Islet of Langerhans (tissue), 1 donor: ENCODE data around the gene NOS3.

Experiments used
- FAIRE-seq: peaks from one replicate; lab custom pipeline; 2011; peaks lifted over from hg19 to GRCh38; lab: Jason Lieb, UNC

NOS3 gene

DNA sequence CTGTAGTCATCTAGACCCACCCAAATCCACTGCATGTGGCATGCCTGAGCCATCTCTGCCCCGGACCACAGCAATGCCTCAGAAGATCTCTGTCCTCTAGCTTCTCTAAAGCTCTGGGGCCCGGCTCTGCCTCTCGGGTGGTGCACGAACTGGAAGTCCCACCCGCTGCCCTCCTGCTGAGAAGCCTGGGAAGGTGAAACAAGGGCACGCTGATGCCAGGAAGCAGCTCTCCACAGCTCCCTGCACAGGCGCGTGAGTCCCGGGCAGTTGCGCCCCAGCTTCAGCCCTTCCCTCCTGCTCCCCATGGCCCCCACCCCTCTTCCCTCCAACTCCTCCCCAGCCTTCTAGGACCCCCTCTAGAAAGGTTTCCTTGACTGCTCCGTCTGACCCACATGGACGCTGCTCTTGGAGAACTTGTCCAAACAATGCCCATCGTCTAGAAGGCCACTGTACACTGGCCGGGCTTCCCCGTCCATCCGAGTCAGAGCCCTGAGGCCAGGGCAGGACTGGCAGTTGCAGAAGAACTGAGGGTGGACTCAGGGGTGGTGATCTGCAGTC is 25.5 kb upstream of the NOS3 start:
- no peak for FAIRE-seq

DNA sequence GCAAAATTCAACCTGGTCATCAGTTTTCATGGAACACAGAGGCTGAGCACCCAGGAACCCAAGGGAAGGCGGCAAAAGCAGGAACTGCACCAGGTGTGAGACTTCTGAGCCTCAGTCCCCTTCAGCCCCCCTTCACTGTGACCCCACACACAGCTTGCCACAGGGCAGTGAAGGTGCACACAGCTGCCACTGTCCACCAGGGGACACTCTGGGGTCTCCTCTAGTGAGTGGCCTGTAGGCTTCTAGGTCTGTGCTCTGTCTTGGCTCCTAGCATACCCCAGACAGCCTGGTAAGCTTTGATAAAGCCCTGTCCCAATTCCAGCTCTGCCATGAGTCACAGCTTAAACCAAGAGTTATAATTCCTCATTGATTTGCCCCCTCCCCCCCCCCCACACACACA is 24.8 kb upstream of the NOS3 start:
- FAIRE-seq = no peak

DNA sequence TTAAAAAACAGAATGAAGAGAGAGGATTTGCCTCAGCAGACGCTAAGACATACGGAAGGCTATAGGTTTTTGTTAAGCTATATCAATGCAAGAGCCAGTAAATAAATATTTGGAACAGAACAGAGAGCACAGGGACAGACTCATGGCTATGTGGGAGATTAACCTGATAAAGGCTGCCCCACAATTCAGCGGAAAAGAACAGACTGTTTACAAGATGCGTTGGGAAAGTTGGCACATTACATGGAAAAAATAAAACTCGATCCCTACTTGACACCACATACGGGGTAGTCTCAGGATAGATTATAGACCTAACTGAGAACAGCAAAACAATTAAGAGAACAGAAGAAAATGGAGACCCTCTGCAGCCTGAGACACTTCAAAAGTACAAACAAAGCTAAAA is 23.5 kb upstream of the NOS3 start:
- no peak for FAIRE-seq

DNA sequence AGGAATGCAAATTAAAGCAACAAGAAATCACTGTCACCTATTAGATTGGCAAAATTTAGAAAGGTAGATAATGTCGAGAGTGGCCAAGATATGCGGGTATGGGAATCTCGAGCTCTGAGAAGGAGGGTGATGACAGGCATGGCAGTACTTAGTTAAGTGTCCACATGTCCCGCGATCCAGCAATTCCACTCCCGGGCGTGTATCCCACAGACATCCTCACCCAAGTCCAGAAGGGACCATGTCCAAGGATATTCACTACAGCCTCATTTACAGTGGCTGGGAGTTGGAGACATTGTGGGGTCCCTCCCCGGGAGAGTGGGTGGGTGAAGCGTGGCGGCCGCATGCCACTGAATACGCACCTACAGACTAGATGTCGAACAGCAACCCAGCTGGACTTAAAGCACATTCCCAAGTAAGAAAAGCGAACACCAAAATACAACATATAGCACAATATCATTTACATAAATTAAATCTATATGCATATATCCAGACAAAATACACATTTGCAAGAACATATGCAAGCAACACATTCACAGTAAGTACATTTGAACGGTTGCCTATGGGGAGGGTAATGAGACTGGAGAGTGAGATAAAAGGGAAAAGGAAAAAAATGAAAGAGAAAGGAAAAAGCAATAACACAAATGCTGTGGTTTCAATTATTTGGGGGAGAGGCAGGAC is 22.6 kb upstream of the NOS3 start:
- no peak for FAIRE-seq

DNA sequence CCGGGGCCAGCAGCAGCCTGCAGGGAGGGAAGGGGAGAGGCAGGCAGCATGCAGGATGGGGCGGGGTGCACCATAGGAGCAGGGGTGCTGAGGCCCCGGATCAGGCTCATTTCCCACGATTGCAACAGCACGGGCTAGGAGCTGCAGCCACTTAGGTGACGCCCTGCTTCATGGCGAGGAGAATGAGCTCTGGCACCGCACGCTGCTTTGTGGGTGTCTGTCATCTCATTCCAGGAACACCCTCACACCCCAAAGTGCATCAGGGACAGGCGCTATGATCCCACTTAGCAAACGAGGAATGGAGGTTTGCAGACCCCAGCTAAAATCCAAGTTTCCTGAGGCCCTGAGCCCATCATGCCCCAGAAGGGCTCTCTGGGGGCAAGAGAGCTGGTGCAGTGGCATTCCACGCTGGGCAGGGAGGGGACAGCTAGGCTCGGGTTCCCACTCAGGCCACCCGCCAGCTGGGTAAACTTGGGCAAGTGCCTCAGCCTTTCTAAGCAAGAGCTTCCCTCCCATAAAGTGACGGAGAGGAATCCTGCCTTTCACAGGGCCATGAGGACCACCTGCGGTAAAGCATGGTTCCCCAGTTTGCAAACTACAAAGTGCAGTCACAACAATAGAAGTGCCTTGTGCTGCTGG is 22.0 kb upstream of the NOS3 start:
- FAIRE-seq = no peak

DNA sequence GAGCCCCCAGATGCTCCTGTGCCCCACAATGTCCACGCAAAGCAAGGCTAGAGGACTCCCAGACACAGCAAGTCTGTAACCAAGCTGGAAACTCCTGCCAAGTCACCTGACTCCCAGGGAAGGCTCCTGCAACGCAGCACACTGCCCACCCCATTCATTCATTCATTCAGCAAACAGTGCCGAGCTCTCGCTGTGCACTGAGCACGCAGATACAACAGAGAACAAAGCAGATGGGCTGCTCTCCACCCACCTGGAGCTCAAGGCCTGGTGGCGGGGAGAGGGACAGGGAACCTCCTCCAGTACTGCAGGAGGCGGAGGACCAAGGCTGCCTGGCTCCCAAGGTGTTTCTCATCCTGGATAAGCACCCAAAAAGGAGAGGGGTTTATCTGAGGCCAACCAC is 21.3 kb upstream of the NOS3 start:
- no peak for FAIRE-seq

DNA sequence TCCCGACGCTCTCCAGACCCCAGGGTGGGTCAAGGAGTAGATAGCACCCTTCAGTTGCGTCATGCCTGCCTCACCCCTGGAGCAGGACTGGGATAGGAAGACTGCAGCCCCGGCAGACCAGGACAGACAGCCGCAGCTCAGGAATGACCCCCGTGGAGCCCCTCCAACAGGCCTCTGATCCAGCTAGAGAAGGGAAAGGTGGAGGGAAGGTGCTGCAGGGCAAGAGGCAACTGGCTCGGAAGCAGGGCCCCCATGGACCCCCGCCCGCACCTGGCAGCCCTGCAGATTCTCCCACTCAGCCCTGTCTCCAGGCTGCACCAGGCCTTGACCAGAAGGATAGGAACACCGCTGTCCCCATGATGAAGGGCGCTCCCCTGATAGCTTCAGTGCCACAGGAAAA is 20.4 kb upstream of the NOS3 start:
- no peak for FAIRE-seq

DNA sequence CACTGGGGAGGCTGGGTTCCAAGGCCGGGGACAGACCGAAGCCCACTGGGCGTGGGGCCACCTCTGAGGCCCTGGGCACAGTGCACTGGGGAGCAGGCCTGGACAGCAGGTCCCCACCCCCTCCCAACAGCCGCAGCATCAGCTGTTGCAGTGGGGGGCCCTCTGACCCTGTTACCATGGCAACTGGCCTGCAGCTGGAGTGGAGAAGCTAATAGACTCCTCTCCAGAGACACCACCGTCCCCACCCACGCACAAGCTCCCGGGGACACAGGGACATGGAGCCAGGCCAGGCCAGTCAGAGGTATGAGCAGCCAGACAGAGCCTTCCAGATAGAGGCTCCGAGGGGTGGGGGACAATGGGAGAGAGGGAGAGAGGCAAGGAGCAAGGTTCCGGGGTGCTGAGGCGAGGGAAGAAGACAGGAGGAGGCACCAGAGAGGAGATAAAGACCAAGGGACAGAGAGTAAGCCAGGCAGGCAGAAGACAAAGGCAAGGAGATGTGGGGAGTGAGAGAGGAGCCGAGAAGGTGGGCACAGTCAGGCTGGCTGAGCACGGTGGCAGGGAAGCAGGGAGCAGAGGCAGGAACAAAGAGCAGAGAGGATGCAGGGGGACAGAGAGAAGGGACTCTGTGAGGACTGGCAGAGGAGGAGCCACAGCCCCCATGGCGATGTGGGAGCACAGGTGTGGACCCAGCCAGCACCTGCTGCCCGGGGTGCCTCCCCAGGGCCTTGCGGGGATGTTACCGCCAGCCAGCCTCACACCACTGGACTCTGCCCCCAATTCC is 19.4 kb upstream of the NOS3 start:
- FAIRE-seq = no peak

DNA sequence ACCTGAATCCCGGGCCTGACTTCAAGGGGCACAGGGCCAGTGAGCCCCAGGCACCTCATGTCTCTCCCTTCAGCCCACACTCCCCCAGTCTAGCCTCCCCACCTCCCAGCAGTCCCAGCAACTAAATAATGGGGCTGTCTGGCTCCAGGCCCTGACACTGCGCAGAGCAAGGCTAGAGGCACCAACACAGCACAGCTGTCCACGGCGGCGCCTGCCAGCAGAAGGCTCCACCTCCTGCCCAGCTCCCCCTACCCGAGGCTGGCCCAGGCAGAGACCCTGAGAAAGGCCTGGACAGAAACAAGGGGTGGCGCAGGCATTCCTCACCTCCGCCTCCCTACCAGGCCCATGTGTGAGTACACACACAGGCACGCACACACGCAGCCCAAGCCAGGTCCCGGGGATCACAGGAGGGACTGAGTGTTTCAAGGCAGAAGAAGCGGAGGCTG is 18.8 kb upstream of the NOS3 start:
- FAIRE-seq = no peak

DNA sequence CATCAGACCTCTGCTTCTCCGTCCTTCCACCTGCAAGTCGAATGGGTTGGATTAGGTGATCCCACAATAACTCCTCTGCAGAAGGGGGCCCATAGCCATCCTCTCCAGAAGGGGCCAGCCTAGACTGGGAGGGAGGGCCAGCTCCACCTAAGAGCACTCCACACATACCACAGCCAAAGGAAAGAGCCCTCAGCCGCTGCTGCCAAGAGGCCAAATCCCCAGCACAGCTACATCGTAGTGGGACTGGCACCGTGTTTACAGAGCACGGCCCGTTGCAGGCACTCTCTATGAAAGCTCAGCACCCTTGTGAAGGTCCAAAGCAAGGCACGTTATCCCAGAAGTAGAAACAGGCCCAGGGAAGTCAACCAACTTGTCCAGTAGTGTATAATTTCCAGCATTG is 18.1 kb upstream of the NOS3 start:
- FAIRE-seq = no peak

DNA sequence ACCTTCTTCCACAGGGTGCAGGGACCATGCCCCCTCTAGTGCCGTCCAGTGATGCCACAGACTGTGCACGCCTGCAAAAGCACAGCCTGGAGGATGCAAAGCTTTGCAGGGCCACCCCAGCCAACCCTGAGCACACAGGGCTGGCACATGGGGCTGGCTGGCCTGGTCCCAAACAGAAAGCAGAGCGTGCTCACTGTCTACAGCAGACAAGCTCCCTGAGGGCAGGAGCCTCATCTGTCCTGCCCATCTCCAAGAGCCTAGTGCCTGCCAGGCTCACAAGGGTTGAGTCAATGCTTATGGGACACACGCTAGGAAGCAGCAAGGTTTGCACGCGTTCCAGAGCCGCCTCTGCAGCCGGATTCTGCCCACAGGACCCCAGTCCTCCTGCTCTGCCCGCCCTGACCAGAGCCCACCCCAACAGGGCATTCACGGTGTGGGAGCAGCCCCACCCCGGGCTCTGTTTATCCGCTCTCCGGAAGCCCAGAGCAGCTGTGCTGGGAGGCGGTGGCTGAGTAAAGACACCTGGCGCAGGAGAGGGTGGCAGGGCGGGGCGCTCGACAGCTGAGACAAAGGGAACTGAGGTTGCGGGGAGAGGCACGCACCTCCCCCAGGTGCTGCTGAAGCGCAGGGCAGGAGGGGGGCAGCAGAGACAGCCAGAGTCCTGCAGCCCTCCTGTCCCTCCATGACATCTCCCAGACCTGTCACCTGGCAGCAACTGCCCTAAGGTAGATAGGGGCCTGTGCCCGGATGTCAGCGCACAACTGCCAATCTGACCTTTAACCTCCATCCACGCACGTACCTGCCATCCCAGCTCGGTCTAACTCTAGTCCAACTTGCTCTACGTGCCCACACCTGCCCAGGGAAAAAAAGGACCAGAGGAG is 17.0 kb upstream of the NOS3 start:
- no peak for FAIRE-seq

DNA sequence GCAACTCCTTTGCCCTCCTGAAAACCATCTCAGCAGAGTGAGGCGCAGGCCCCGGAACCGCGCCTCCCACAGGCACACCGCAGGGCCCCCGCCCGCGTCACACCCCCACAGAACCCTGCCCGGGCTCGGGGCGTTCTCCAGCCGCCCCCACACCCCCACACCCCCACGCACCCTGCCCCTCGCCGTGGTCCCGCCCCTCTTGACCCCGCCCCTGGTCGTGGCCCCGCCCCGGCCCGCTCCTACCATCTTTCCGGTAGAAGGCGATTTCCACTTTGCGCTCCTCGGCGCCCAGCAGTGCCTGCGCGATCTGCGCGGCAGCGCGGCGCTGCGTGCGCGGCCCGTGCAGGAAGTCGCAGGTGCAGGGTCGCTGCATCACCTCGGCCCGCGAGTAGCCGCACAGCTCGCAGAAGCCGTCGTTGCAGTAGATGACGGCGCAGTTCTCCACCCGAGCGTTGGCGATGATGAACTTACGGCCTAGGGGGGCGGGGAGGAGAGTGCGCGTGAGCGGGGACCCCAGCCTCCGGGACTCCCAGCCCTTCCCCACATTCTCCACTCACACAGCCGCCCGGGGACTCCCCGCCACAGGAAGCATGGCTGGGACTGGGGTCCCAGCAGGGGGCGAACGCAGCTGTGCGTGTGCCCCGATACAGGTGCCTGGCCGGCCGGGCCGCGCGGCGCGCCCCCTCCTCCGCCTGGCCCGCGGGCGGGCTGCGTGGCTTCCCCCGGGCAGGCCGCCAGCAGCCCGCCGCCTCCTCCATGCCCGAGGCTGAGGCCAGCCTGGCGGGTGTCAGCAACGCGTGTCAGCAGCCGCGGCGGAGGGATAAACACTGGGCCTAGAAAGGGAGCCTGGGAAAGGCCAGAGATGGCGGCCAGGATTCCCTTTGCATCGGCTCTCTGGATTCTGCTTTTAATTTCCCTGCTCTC is 16.1 kb upstream of the NOS3 start:
- no peak for FAIRE-seq

DNA sequence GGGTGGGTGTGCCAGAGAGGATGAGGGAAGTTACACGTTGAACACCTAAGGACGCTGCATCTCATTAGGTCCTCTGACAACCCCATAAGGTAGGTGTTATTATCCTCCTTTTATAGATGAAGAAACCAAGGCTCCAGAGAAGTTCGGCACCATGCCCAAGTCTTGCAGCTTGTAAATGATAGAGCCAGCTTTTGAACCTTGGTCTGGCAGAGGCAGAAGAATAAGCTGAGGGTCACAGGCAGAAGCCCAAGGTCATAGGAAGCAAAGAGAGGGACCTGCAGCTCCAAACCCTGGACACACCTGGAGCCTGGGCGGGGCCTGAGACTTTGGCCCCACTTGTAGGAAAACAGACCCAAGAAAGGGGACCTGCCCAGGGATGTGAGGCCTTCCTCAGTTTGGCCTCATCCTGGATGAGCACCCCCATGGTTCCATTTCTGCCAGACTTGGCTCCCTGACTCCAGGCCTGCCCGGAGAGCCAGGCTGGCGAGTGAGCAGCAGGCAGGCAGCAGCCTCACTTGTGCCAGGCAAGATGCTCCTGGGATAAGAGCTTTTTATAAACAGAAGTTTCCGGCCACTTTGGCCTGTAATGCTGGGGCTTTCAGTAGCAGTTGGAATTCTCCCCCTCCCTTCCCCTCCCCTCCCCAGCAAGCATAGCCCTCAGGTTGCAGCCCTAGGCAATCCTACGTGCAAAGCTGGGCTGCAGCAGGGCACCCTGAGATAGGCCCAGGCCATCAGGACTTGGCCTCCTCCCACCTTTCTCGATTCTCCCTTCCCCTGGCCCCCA is 15.1 kb upstream of the NOS3 start:
- no peak for FAIRE-seq

DNA sequence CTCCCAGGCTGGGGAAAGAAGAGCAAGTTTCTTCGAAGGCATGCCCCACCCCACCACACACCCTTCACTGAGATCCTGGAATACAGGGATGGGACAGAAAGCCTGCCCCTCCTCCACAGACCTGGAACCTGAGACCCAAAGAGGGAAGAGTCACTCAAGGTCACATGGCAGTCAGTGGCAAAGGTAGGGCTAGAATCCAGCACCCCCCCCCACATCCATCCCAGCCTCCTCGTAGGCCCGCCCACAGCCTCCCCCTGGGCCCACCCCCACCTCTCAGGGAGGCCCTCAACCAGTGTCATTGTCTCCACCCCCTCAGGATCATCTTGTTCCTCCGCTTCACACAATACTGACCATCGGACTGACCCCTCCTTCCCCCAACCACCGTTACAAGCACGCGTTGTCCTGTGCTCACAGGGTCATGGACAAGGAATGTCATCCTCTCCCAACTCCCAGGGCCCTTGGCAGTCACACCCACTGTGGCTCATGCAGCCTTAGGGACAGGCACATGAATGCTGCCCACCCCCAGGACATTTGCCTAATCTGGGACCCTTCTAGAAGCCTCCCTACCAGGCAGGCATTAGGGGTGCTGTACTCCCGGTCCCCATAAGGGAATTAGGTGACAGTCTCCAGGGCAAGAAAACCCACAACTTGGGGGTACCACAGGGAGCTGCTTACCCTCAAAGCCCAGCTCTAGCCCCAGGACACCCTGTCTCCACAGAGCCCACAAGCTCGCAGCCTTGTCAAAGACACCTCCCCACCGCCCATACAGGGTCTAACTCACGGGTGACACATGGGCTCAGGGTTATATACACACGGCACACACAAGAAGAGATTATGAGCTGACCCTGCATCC is 14.1 kb upstream of the NOS3 start:
- no peak for FAIRE-seq

DNA sequence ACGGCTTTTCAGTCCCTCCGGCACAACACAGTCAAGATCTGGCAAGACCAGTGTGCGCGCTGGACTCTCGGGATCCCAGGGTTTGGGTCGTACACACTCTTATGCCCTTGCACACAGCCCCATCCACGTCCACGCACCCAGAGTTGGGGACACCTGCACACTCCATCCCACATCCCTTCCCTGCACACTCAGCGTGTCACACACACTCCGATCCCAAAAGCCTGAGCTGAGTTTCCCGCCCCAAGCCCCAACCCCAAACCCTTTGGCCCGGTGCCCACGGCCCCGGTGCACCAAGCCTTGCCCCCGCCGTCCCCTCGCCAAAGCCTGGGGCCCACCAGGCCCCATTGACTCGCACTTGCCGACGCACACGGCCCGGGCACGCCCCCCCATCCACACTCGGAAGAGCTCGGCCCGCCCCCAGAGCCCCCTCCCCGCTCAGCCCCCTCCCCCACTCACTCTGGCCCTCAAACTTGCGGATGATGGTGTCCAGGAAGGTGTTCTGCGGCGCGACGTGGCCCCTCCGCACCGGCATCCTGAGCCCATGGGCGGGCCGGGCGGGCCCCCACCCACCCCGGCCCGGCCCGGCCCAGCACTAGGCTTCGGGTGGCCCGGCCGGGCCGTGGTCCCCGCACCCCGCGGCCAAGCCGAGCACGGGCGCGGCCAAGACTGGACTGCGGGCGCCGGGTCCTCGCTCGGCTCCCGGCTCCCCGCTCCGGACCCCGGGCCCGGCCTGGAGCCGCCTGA is 13.3 kb upstream of the NOS3 start:
- FAIRE-seq = no peak

DNA sequence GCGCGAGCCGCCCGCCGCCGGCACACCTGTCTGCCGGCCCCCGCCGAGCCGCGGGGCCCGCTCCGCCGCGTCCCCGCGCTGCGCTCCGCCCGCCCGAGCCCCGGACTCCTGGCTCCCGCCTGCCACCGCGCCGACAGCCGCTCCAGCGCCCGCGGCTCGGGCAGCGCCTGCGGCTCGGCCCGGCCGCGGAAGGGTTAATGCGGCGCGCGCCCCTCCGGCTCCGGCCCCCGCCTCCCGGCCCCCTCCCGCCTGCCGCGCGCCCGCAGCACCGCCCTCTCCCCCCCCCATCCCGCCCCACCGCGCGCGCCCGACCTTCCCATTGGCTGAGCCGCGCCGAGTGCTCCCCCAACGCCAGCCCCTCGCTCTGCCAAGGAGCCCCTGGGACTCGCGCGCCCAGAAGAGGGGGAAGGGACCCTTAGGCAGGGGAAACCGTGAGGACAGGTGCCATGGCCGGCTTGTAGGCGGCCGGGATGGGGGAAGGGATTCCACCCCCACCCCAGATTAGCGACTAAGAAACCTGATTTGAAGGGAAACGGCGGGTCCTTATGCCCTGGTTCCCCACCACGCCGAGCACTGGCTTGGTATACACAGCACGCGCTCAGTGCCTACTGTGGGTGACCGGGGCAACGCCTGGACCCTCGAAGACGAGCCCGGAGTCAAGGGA is 12.6 kb upstream of the NOS3 start, which contains the start of gene KCNH2:
TSS of gene KCNH2 (minus strand) at position 196 of the 664 bp plus-strand sequence. CDS start 408 bp downstream, outside the sequence.
- no peak for FAIRE-seq

DNA sequence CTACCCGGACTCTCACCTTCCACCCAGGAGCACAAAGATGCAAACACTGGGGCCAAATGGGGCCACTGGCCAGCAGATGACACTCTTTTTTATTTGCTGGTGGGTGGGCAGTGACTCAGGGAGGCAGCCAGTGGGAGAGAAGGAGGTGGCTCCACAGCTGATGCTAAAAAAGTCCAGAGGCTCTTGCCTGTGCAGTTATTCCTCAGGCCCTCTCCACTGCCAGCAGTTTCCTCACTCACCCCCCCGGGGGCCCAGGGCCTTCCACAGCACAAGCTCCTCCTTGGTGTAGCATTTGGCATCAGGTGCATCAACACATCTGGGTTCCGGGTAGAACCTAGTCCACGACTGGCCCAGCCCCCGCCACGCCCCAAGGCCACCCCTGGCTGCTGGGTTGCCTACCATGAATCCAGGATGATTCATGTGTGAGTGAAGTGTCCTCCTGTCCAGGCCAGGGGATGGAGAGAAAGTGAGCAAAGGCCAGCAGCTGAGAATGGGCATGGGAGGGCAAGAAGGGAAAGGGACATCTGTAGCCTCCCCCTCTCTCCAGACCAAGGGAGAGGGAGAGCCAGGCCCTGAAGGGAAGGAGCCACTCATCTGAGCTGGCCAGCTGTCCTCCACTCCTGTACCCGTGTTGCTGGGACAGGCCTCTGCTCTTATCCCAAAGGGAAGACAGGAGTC is 11.0 kb upstream of the NOS3 start:
- FAIRE-seq = no peak
